SU-DHL-6 (cell line): ENCODE measurements around the gene ESAM.

Experiments
- EZH2phosphoT487 ChIP-seq: fragments of 200-600 bp; sonication (generic), shearing (Covaris generic); conservative IDR thresholded peaks from 2 replicates; pipeline ENCODE4 v1.6.1; 2018; ENCODE audit warnings: mild to moderate bottlenecking, antibody characterized with exemption, low read length, moderate library complexity, mixed read lengths
- TF ChIP-seq, protein P1 (sequence below): fragments of 200-600 bp; sonication (generic); IDR thresholded peaks from one replicate; pipeline ENCODE4 v1.5.1; 2017; ENCODE audit warnings: antibody characterized with exemption, mild to moderate bottlenecking, low read length, moderate library complexity; ENCODE audit not compliant: insufficient read depth, poor library complexity, severe bottlenecking

DNA sequence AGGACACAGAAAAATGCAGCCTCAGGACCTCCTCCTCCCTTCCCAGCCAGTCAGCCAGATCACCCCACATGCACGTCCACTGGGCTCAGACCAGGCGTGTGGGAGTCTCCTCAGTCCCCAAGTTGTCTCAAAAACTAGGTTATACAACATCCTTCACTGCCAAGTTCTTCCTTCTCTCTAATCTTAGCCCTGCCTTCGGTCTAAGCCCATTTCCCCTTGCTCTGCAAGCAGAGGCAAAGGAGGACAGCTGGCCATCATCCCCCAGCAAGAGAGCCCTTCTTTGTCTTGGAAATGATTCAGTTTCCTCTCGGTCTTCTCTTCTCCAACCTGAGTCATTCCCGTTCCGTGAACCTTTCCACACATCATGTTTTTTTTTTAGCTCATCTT, 36.4 kb downstream of the ESAM start:
- TF ChIP-seq, protein P1, sequence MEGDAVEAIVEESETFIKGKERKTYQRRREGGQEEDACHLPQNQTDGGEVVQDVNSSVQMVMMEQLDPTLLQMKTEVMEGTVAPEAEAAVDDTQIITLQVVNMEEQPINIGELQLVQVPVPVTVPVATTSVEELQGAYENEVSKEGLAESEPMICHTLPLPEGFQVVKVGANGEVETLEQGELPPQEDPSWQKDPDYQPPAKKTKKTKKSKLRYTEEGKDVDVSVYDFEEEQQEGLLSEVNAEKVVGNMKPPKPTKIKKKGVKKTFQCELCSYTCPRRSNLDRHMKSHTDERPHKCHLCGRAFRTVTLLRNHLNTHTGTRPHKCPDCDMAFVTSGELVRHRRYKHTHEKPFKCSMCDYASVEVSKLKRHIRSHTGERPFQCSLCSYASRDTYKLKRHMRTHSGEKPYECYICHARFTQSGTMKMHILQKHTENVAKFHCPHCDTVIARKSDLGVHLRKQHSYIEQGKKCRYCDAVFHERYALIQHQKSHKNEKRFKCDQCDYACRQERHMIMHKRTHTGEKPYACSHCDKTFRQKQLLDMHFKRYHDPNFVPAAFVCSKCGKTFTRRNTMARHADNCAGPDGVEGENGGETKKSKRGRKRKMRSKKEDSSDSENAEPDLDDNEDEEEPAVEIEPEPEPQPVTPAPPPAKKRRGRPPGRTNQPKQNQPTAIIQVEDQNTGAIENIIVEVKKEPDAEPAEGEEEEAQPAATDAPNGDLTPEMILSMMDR, result no peak
- TF ChIP-seq EZH2phosphoT487, result no peak
